Coronary artery (tissue), 2 donors: ENCODE results near the gene MOCOS.

Source experiments
- DNase-seq: peaks from one replicate; pipeline ENCODE4 v3.0.0-alpha.2; 2017; ENCODE audit warnings: low spot score
- H3K27ac ChIP-seq, 2 donors: fragments of 200-600 bp; sonication (generic); one replicate each; pipeline ENCODE4 v1.5.1; 2016 to 2019
- H3K4me3 ChIP-seq: fragments of 200-600 bp; sonication (generic); 2 replicates; pipeline ENCODE4 v1.5.1; 2016; ENCODE audit warnings: mild to moderate bottlenecking, moderate library complexity
- CTCF ChIP-seq: fragments of 200-600 bp; sonication (generic); IDR thresholded peaks from one replicate; pipeline ENCODE4 v1.5.1; 2019; ENCODE audit warnings: antibody characterized with exemption

MOCOS gene

GRCh38 chr18:36247036-36247435 is 59.7 kb downstream of the MOCOS start:
- Histone ChIP-seq H3K4me3 (no peak overlapping the region), H3K27ac (no peak overlapping the region)
- no peak for DNase-seq
- TF ChIP-seq CTCF = no peak

GRCh38 chr18:36249392-36249791 is 62.1 kb downstream of the MOCOS start:
- DNase-seq = no peak
- Histone ChIP-seq H3K27ac (no peak overlapping the region), H3K4me3 (no peak overlapping the region)
- TF ChIP-seq CTCF = no peak

GRCh38 chr18:36250827-36251226 is 63.5 kb downstream of the MOCOS start:
- no peak for TF ChIP-seq CTCF
- DNase-seq = no peak

GRCh38 chr18:36255072-36255698 is 67.9 kb downstream of the MOCOS start:
- Histone ChIP-seq H3K4me3 (no peak overlapping the region), H3K27ac (no peak overlapping the region)
- no peak for DNase-seq
- no peak for TF ChIP-seq CTCF

More at GRCh38 chr18:36250827-36251226, 63.5 kb downstream of the MOCOS start:
- no peak overlapping the region for H3K4me3 ChIP-seq
- no peak overlapping the region for H3K27ac ChIP-seq

GRCh38 chr18:36256094-36256493 is 68.8 kb downstream of the MOCOS start:
- Histone ChIP-seq H3K27ac (no peak overlapping the region), H3K4me3 (no peak overlapping the region)
- no peak for DNase-seq
- TF ChIP-seq CTCF = no peak

GRCh38 chr18:36262971-36263370 is 75.7 kb downstream of the MOCOS start:
- no peak overlapping the region for H3K4me3 ChIP-seq
- H3K27ac ChIP-seq = no peak overlapping the region
- TF ChIP-seq CTCF = no peak
- no peak for DNase-seq

GRCh38 chr18:36264283-36264682 is 77.0 kb downstream of the MOCOS start:
- no peak overlapping the region for H3K27ac ChIP-seq
- no peak for DNase-seq
- no peak overlapping the region for H3K4me3 ChIP-seq
- TF ChIP-seq CTCF = no peak
